HEK293 (cell line): ENCODE measurements around the gene PARP11.

Experiments used
- CTCF ChIA-PET: fragments of 350-600 bp; formaldehyde crosslinking; extraction: SDS; loops from one replicate; lab custom pipeline; 2021; ENCODE audit warnings: antibody characterized with exemption; lab: Yijun Ruan, JAX
- POLR2A ChIA-PET: fragments of 300-600 bp; formaldehyde crosslinking; extraction: SDS; loops from one replicate; lab custom pipeline; 2020; ENCODE audit warnings: antibody characterized with exemption, inconsistent platforms; lab: Yijun Ruan, JAX
- H3K27ac ChIP-seq: fragments of 200-500 bp; sonication (Bioruptor generic); 2 replicates; pipeline ENCODE4 v1.5.1; 2014; ENCODE audit warnings: low read depth, low read length, control low read depth, inconsistent platforms; ENCODE audit errors: extremely low read depth
- H3K36me3 ChIP-seq, 2 experiments: fragments of 200-500 bp in 1 of 2; sonication (Bioruptor generic) in 1 of 2; 1 replicate in 1 of 2; 2 replicates in 1 of 2; pipeline ENCODE4 v1.5.1; 2014 to 2017; ENCODE audit warnings: inconsistent platforms in 2 of 2, low read length in 2 of 2; ENCODE audit not compliant: control insufficient read depth in 2 of 2, insufficient read depth in 1 of 2
- H3K4me1 ChIP-seq: fragments of 200-500 bp; sonication (Bioruptor generic); 2 replicates; pipeline ENCODE4 v1.5.1; 2014; ENCODE audit warnings: mild to moderate bottlenecking, low read length, inconsistent platforms; ENCODE audit not compliant: control insufficient read depth, insufficient read depth
- H3K4me3 ChIP-seq: 2 replicates; pipeline ENCODE4 v1.5.1; 2011; ENCODE audit warnings: low read depth, mild to moderate bottlenecking, control low read depth, low read length, moderate library complexity
- H3K9me3 ChIP-seq: fragments of 200-500 bp; sonication (Bioruptor generic); 2 replicates; pipeline ENCODE4 v1.5.1; 2014; ENCODE audit warnings: low read depth, low read length, inconsistent platforms; ENCODE audit not compliant: control insufficient read depth, insufficient read depth
- KLF17 ChIP-seq: fragments of 450-650 bp; formaldehyde crosslinking; IDR thresholded peaks from 2 replicates; pipeline ENCODE4 v1.5.1; 2016; ENCODE audit warnings: missing biosample characterization, missing genetic modification characterization
- REPIN1 ChIP-seq: fragments of 450-650 bp; formaldehyde crosslinking; IDR thresholded peaks from 2 replicates; pipeline ENCODE4 v1.5.1; 2017; ENCODE audit warnings: missing biosample characterization, missing genetic modification characterization, low read depth
- REST ChIP-seq: fragments of 450-650 bp; formaldehyde crosslinking; IDR thresholded peaks from 2 replicates; pipeline ENCODE4 v1.5.1; 2016; ENCODE audit warnings: missing biosample characterization, missing genetic modification characterization
- ZBTB26 ChIP-seq: fragments of 450-650 bp; formaldehyde crosslinking; optimal IDR thresholded peaks from 2 replicates; pipeline ENCODE3; 2016; ENCODE audit warnings: missing biosample characterization, mild to moderate bottlenecking, missing genetic modification characterization
- ZFP41 ChIP-seq: fragments of 450-650 bp; formaldehyde crosslinking; IDR thresholded peaks from 2 replicates; pipeline ENCODE4 v1.5.1; 2016; ENCODE audit warnings: missing biosample characterization, missing genetic modification characterization, borderline replicate concordance
- ZNF121 ChIP-seq: fragments of 450-650 bp; formaldehyde crosslinking; IDR thresholded peaks from 2 replicates; pipeline ENCODE4 v1.5.1; 2016; ENCODE audit warnings: missing biosample characterization, missing genetic modification characterization
- ZNF157 ChIP-seq: fragments of 450-650 bp; formaldehyde crosslinking; IDR thresholded peaks from 2 replicates; pipeline ENCODE4 v1.5.1; 2016; ENCODE audit warnings: missing biosample characterization, missing genetic modification characterization
- ZNF16 ChIP-seq: fragments of 450-650 bp; formaldehyde crosslinking; IDR thresholded peaks from 2 replicates; pipeline ENCODE4 v1.5.1; 2016; ENCODE audit warnings: low read depth, missing biosample characterization, missing genetic modification characterization
- ZNF202 ChIP-seq: fragments of 450-650 bp; formaldehyde crosslinking; IDR thresholded peaks from 2 replicates; pipeline ENCODE4 v1.5.1; 2016; ENCODE audit warnings: missing biosample characterization, missing genetic modification characterization, borderline replicate concordance
- ZNF211 ChIP-seq: fragments of 450-650 bp; formaldehyde crosslinking; IDR thresholded peaks from 2 replicates; pipeline ENCODE4 v1.5.1; 2016; ENCODE audit warnings: low read depth, missing biosample characterization, missing genetic modification characterization
- ZNF248 ChIP-seq: fragments of 450-650 bp; formaldehyde crosslinking; IDR thresholded peaks from 2 replicates; pipeline ENCODE4 v1.5.1; 2017; ENCODE audit warnings: missing biosample characterization, missing genetic modification characterization
- ZNF394 ChIP-seq: fragments of 450-650 bp; formaldehyde crosslinking; IDR thresholded peaks from 2 replicates; pipeline ENCODE4 v1.5.1; 2016; ENCODE audit warnings: missing biosample characterization, missing genetic modification characterization, mild to moderate bottlenecking, moderate library complexity, borderline replicate concordance
- ZNF398 ChIP-seq: fragments of 450-650 bp; formaldehyde crosslinking; IDR thresholded peaks from 2 replicates; pipeline ENCODE4 v1.5.1; 2017; ENCODE audit warnings: missing biosample characterization, missing genetic modification characterization
- ZNF521 ChIP-seq: fragments of 450-650 bp; formaldehyde crosslinking; IDR thresholded peaks from 2 replicates; pipeline ENCODE4 v1.5.1; 2017; ENCODE audit warnings: missing biosample characterization, mild to moderate bottlenecking, missing genetic modification characterization
- ZNF610 ChIP-seq: fragments of 450-650 bp; formaldehyde crosslinking; IDR thresholded peaks from 2 replicates; pipeline ENCODE4 v1.5.1; 2016; ENCODE audit warnings: missing biosample characterization, missing genetic modification characterization, borderline replicate concordance
- ZNF626 ChIP-seq: fragments of 450-650 bp; sonication (Bioruptor Pico); formaldehyde crosslinking; IDR thresholded peaks from 2 replicates; pipeline ENCODE4 v1.5.1; 2018; ENCODE audit warnings: missing biosample characterization, missing genetic modification characterization, inconsistent platforms
- ZNF660 ChIP-seq: fragments of 450-650 bp; IDR thresholded peaks from 2 replicates; pipeline ENCODE4 v1.5.1; 2018; ENCODE audit warnings: missing biosample characterization, mild to moderate bottlenecking, missing genetic modification characterization
- ZNF747 ChIP-seq: fragments of 450-650 bp; formaldehyde crosslinking; IDR thresholded peaks from 2 replicates; pipeline ENCODE4 v1.5.1; 2016; ENCODE audit warnings: missing biosample characterization, missing genetic modification characterization
- ZNF843 ChIP-seq: fragments of 450-650 bp; formaldehyde crosslinking; IDR thresholded peaks from 2 replicates; pipeline ENCODE4 v1.5.1; 2016; ENCODE audit warnings: missing biosample characterization, missing genetic modification characterization
- ZSCAN23 ChIP-seq: fragments of 450-650 bp; formaldehyde crosslinking; IDR thresholded peaks from 2 replicates; pipeline ENCODE4 v1.5.1; 2016; ENCODE audit warnings: missing biosample characterization, missing genetic modification characterization

Gene PARP11

GRCh38 chr12:3837049-3837448, 36.1 kb downstream of the PARP11 start:
- ChIA-PET POLR2A (no interaction called here), CTCF (no interaction called here)
- no peak for TF ChIP-seq ZNF398
- no peak for TF ChIP-seq ZBTB26 (tag by site-specific recombination)
- no peak for TF ChIP-seq ZSCAN23 (tag by site-specific recombination)
- TF ChIP-seq ZNF747 (tag by site-specific recombination) = no peak
- no peak for TF ChIP-seq ZNF16 (tag by site-specific recombination)
- no peak for TF ChIP-seq ZNF157 (tag by site-specific recombination)
- TF ChIP-seq KLF17 (tag by site-specific recombination) = no peak
- no peak for TF ChIP-seq REST (tag by site-specific recombination)
- TF ChIP-seq ZNF202 (tag by site-specific recombination) = no peak
- TF ChIP-seq REPIN1 (tag by site-specific recombination) = no peak
- TF ChIP-seq ZNF626 = no peak
- TF ChIP-seq ZNF121 (tag by site-specific recombination) = no peak
- TF ChIP-seq ZNF610 = no peak
- no peak for TF ChIP-seq ZNF843 (tag by site-specific recombination)
- TF ChIP-seq ZNF394 (tag by site-specific recombination) = no peak
- no peak for TF ChIP-seq ZNF660 (tag by site-specific recombination)
- no peak for TF ChIP-seq ZFP41 (tag by site-specific recombination)
- TF ChIP-seq ZNF248 (tag by site-specific recombination) = no peak
- TF ChIP-seq ZNF211 (tag by site-specific recombination) = no peak
- no peak for TF ChIP-seq ZNF521 (tag by site-specific recombination)
- no peak overlapping the region for H3K4me3 ChIP-seq
- H3K36me3 ChIP-seq = no peaks in the 10 kb centered on the region
- H3K27ac ChIP-seq = no peak overlapping the region
- H3K4me1 ChIP-seq = no peaks in the 10 kb centered on the region
- no peaks in the 10 kb centered on the region for H3K9me3 ChIP-seq
